Activated CD8-positive, alpha-beta T cell treated with anti-CD3 and anti-CD28 coated beads for 36 hours (primary cell): ENCODE measurements around the gene KCNIP1. TPM values are rescaled to one million over a fixed set of nuclear protein-coding genes. Genes with fewer than 3 reads are reported as not detected.

ENCODE experiments used
- ATAC-seq: fragments of 200-7000 bp; cut with Tn5 transposase; one replicate; pipeline ENCODE4 v1.10.0; 2021; ENCODE audit warnings: mild to moderate bottlenecking, moderate library complexity
- CTCF ChIA-PET: fragments of 350-600 bp; sonication (Branson Sonifier 250); formaldehyde crosslinking; loops from one replicate; lab custom pipeline; 2021; ENCODE audit warnings: antibody characterized with exemption; lab: Charles Lee
- POLR2A ChIA-PET: fragments of 350-600 bp; sonication (Branson Sonifier 250); formaldehyde crosslinking; loops from one replicate; lab custom pipeline; 2021; ENCODE audit warnings: antibody characterized with exemption; lab: Charles Lee
- DNase-seq: peaks from one replicate; pipeline ENCODE4 v3.0.0-alpha.2; 2020
- H3K27ac Mint-ChIP-seq: one replicate; pipeline ENCODE4 v1.8.0; 2021; ENCODE audit warnings: mild to moderate bottlenecking, mixed read lengths
- H3K27me3 Mint-ChIP-seq: one replicate; pipeline ENCODE4 v1.8.0; 2021; ENCODE audit warnings: mixed read lengths
- H3K36me3 Mint-ChIP-seq: one replicate; pipeline ENCODE4 v1.8.0; 2021; ENCODE audit warnings: low read depth, mixed read lengths
- H3K4me1 Mint-ChIP-seq: one replicate; pipeline ENCODE4 v1.8.0; 2021; ENCODE audit warnings: low read depth, mixed read lengths
- H3K4me3 Mint-ChIP-seq: one replicate; pipeline ENCODE4 v1.8.0; 2021; ENCODE audit warnings: mild to moderate bottlenecking, moderate library complexity, mixed read lengths
- H3K9me3 Mint-ChIP-seq: one replicate; pipeline ENCODE4 v1.8.0; 2021; ENCODE audit warnings: mixed read lengths
- intact Hi-C: fragments of 100-400 bp; cut with micrococcal nuclease; formaldehyde crosslinking; loops from one replicate; pipeline ENCODE4 v1.10.0; 2022
- total RNA-seq, 2 experiments: library from RNA; stranded (reverse); gene quantifications; one replicate each; pipeline ENCODE4 v1.2.3, GENCODE V29; 2021
- TF ChIP-seq, protein P1 (sequence below): fragments of 200-600 bp; IDR thresholded peaks from one replicate; pipeline ENCODE4 v1.8.0; 2022; ENCODE audit warnings: antibody characterized with exemption, mild to moderate bottlenecking

Gene KCNIP1
- total RNA-seq, 2 experiments from 2014 or later = not detected

DNA sequence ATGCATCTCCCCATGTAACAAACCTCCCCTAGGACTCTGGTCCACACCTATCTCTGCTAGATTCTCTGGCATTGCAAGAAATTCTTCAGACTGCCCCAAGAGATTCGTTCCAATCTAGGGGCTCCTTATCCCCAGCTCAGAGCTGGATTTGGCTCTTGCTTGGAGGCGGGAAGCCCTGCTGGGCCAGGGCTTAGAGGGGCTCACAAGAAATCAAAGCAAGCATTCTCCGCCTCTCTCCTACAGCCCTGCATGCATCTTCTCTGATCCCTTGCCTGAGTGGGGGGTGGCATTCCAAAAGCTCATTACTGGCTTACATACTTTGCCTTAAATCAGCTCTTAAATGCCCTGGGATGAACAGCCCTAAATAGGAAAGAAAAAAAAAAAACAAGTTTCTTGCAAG, 75.8 kb downstream of the KCNIP1 start:
- ChIA-PET CTCF (no interaction called here), POLR2A (no interaction called here)
- TF ChIP-seq, protein P1, sequence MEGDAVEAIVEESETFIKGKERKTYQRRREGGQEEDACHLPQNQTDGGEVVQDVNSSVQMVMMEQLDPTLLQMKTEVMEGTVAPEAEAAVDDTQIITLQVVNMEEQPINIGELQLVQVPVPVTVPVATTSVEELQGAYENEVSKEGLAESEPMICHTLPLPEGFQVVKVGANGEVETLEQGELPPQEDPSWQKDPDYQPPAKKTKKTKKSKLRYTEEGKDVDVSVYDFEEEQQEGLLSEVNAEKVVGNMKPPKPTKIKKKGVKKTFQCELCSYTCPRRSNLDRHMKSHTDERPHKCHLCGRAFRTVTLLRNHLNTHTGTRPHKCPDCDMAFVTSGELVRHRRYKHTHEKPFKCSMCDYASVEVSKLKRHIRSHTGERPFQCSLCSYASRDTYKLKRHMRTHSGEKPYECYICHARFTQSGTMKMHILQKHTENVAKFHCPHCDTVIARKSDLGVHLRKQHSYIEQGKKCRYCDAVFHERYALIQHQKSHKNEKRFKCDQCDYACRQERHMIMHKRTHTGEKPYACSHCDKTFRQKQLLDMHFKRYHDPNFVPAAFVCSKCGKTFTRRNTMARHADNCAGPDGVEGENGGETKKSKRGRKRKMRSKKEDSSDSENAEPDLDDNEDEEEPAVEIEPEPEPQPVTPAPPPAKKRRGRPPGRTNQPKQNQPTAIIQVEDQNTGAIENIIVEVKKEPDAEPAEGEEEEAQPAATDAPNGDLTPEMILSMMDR = no peak
- Mint-ChIP-seq H3K4me3 (no peak overlapping the region), H3K36me3 (no peaks in the 10 kb centered on the region), H3K4me1 (no peaks in the 10 kb centered on the region), H3K27ac (no peak overlapping the region), H3K9me3 (peaks cover 11% of the 10 kb centered on the region), H3K27me3 (peaks cover 55% of the 10 kb centered on the region)
- DNase-seq (no peak), ATAC-seq (no peak)
- intact Hi-C loops = no loop called here

DNA sequence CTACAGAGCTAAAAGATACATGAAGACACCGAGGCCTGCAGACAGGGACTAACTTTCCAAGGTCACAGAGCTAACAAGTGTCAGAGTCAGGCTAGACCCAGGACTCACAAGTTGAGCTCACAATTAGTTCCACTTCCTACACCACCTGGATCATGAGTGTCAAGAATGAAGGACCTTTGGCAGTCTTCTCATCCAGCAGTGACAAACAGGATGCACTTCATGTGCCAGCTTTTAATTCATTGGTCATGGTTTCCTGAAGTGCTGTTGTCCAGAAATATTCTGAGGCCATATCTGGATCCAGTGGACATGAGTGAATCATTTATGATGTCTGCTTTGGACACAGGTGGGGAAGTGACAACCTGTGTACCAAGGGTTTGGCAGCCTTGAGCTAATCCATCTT, 77.4 kb downstream of the KCNIP1 start:
- Mint-ChIP-seq H3K4me3 (no peak overlapping the region), H3K27ac (no peak overlapping the region), H3K4me1 (no peaks in the 10 kb centered on the region), H3K36me3 (no peaks in the 10 kb centered on the region), H3K9me3 (peaks cover 8% of the 10 kb centered on the region), H3K27me3 (peaks cover 46% of the 10 kb centered on the region)
- DNase-seq = no peak
- ATAC-seq = no peak
- CTCF ChIA-PET = no interaction called here
- TF ChIP-seq, protein P1 = no peak
- intact Hi-C loops = no loop called here
- POLR2A ChIA-PET = no interaction called here

DNA sequence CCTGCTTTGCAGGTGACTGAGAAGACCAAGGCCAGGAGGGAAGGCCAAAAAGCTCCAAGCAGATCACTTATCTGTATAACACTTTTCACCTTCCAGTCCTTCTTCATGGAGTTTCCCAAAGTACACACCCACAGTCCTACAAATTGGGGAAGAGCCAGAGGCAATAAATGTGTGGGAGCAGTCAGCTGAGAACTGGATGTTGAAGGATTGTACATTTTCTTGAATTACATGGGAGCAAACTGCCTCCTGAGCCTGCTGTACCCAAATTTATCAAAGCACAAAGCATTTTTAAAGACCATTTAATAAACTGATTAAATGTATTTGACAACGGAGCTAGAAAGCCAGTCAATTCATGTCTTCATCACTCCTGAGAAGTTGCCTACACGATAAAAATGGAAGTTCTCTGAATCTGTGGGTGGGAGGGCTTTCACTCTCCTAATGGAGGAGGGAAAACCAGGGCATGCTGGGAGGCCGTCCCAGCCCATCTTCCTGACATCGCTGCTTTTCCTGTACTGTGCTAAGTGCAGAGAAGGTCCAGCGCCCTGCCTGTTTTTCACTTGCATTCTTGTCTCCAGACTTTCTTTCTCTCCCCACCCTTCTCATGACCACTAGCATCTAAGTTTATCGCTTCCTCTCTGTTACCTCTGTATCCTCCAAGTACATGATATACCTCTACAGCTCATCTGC, 79.0 kb downstream of the KCNIP1 start:
- CTCF ChIA-PET = interaction anchor here (2.4 kb wide), 1 partner anchor 148 kb away, joined by 7 read pairs; no protein-coding TSS in a partner anchor

DNA sequence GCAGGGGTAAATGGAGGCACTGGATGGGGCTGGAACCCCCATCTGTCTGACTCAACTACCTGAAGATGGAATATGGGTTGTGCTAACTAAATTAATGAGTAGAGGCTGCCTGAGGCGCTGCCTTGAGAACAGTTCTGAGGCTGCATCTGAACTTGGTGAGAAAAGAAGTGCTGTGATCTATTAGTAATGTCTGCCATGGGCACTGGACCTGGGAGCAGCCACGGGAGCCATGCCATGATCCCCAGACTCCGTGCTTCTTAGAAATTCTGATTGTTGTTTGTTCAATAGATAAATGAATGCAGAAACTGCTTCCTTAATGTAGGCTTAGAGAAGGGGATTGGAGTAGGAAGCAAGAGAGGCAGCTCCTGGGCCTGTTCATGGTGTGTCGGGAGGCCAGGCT, 80.2 kb downstream of the KCNIP1 start:
- H3K27ac Mint-ChIP-seq = no peak overlapping the region
- DNase-seq = no peak
- CTCF ChIA-PET = interaction anchor here (2.4 kb wide), 1 partner anchor 149 kb away, joined by 7 read pairs; no protein-coding TSS in a partner anchor
- H3K36me3 Mint-ChIP-seq = no peaks in the 10 kb centered on the region
- TF ChIP-seq, protein P1 = no peak
- H3K9me3 Mint-ChIP-seq = no peaks in the 10 kb centered on the region
- no peak overlapping the region for H3K4me3 Mint-ChIP-seq
- POLR2A ChIA-PET = no interaction called here
- ATAC-seq = no peak
- H3K4me1 Mint-ChIP-seq = no peaks in the 10 kb centered on the region
- H3K27me3 Mint-ChIP-seq = peaks cover 28% of the 10 kb centered on the region
- intact Hi-C loops = no loop called here

More for the DNA sequence above, 79.0 kb downstream of the KCNIP1 start:
- DNase-seq (no peak), ATAC-seq (no peak)
- H3K27me3 Mint-ChIP-seq = peaks cover 39% of the 10 kb centered on the region
- no peaks in the 10 kb centered on the region for H3K4me1 Mint-ChIP-seq
- H3K36me3 Mint-ChIP-seq = no peaks in the 10 kb centered on the region
- POLR2A ChIA-PET = no interaction called here
- no peak overlapping the region for H3K4me3 Mint-ChIP-seq
- intact Hi-C loops = no loop called here
- no peak overlapping the region for H3K27ac Mint-ChIP-seq
- TF ChIP-seq, protein P1 = no peak
- H3K9me3 Mint-ChIP-seq = peaks cover 8% of the 10 kb centered on the region

DNA sequence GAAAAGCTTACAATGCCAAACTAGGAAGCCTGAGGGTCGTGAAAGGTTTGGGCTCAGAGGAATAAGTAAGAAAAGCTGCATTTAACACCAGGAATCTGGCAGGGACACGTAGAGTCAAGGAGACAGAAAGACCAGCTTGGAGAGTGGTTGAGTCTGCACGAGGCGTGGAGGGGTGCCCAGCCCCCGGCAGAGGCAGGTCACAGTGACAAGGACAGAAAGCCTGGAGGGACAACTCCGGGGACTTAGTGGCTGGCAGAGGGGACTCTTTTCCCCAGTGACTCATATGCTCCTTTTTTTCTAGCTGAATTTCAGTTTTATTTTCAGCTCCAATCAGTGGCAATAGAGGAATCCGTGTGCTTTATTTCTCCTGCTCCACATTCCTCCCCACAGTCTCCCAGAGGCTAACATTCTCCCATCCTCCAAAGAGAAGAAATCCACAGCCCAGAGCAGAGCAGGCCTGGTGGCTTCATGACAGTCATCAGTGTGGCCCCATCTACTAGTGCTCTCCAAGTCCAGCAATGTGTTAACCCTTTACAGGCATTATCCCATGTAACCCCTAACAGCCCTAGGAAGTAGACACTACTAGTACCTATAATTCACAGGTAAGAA, 80.7 kb downstream of the KCNIP1 start:
- H3K9me3 Mint-ChIP-seq = no peaks in the 10 kb centered on the region
- ChIA-PET CTCF (interaction anchor here (1.0 to 2.4 kb wide), 2 partner anchors 12 to 150 kb away, joined by 3 to 7 read pairs; no protein-coding TSS in a partner anchor), POLR2A (interaction anchor here (0.7 kb wide), 1 partner anchor 9 kb away, joined by 4 read pairs; no protein-coding TSS in a partner anchor)
- TF ChIP-seq, protein P1 = no peak
- intact Hi-C loops = no loop called here
- H3K4me1 Mint-ChIP-seq = no peaks in the 10 kb centered on the region
- DNase-seq (no peak), ATAC-seq (no peak)
- H3K27ac Mint-ChIP-seq = no peak overlapping the region
- no peak overlapping the region for H3K4me3 Mint-ChIP-seq
- no peaks in the 10 kb centered on the region for H3K36me3 Mint-ChIP-seq
- H3K27me3 Mint-ChIP-seq = peaks cover 29% of the 10 kb centered on the region
